NK-92 (cell line): ENCODE data around the gene DAP3.

Source experiments
- DNase-seq: peaks from one replicate; lab custom pipeline; 2025; ENCODE audit not compliant: unreplicated experiment; lab: John Stamatoyannopoulos, UW

Gene DAP3

GRCh38 chr1:155769257-155769656 is 80.4 kb downstream of the DAP3 start:
- no peak for DNase-seq

GRCh38 chr1:155773221-155773620 is 84.3 kb downstream of the DAP3 start:
- DNase-seq: no peak

GRCh38 chr1:155776414-155776813 is 87.5 kb downstream of the DAP3 start:
- no peak for DNase-seq

DNA sequence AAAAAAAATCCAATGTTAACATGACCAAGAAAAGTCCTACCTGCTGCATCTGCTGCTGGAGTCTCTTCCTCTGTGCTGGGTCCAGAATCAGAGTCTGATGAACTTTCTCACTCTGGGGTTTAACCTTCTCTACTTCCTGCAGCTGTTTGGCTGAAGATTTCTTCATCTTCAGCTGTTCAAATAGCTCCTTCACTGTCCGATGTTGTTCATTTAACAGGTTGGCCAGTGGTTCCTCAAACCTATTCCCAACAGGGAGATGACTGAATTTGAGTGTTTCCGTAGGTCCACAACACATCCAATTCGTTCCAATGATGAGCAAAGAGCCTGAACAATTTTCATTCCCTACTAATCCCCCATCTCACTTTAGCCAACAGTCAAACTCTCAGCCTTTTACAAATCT is 88.7 kb downstream of the DAP3 start:
- no peak for DNase-seq
